Ramos (cell line): Measurements from ENCODE around the gene CMTM3.
"Not testable (repeated sequence)": the region's sequence is repeated elsewhere in the genome, so short reads cannot be mapped to it uniquely, and the experiment has no call there.

Experiments used
- in situ Hi-C: fragments of 300-500 bp; cut with MboI; formaldehyde crosslinking; loops from one replicate; pipeline ENCODE4 v1.14.3; 2022; ENCODE audit warnings: low sequenced_read_pairs; ENCODE audit not compliant: unreplicated experiment

CMTM3 gene

GRCh38 chr16:66605979-66606751, 1.7 kb downstream of the CMTM3 start:
- in situ Hi-C loops: loop anchor here (10.0 kb wide), 1 partner anchor 259 kb away; no protein-coding TSS in a partner anchor

GRCh38 chr16:66608241-66609138, 4.0 kb downstream of the CMTM3 start:
- in situ Hi-C loops: loop anchor here (10.0 kb wide), 1 partner anchor 256 kb away; no protein-coding TSS in a partner anchor

- in situ Hi-C loops: loop anchor here (10.0 kb wide), 1 partner anchor 256 kb away; no protein-coding TSS in a partner anchor
Measured at GRCh38 chr16:66609139-66609510, 4.6 kb downstream of the CMTM3 start.

GRCh38 chr16:66610111-66610820, 5.8 kb downstream of the CMTM3 start:
- in situ Hi-C loops: no loop called here

GRCh38 chr16:66611911-66612310, 7.4 kb downstream of the CMTM3 start:
- in situ Hi-C loops: not testable (repeated sequence)

GRCh38 chr16:66612422-66612821, 7.9 kb downstream of the CMTM3 start:
- in situ Hi-C loops: no loop called here

GRCh38 chr16:66614161-66614802, 9.8 kb downstream of the CMTM3 start:
- in situ Hi-C loops: no loop called here

GRCh38 chr16:66616169-66616568, 11.7 kb downstream of the CMTM3 start:
- in situ Hi-C loops: no loop called here

GRCh38 chr16:66616592-66616991, 12.1 kb downstream of the CMTM3 start:
- in situ Hi-C loops: no loop called here

- in situ Hi-C loops: no loop called here
Measured at GRCh38 chr16:66617010-66617434, 12.5 kb downstream of the CMTM3 start.

- in situ Hi-C loops: no loop called here
Measured at GRCh38 chr16:66617728-66618127, 13.2 kb downstream of the CMTM3 start.

- in situ Hi-C loops: no loop called here
Measured at GRCh38 chr16:66618588-66619375, 14.3 kb downstream of the CMTM3 start.

GRCh38 chr16:66619534-66620428, 15.3 kb downstream of the CMTM3 start:
- in situ Hi-C loops: no loop called here

GRCh38 chr16:66620429-66620795, 15.9 kb downstream of the CMTM3 start:
- in situ Hi-C loops: no loop called here

GRCh38 chr16:66621973-66622372, 17.5 kb downstream of the CMTM3 start:
- in situ Hi-C loops: no loop called here

GRCh38 chr16:66622863-66623262, 18.4 kb downstream of the CMTM3 start:
- in situ Hi-C loops: no loop called here

- in situ Hi-C loops: no loop called here
Measured at GRCh38 chr16:66623755-66624154, 19.3 kb downstream of the CMTM3 start.

GRCh38 chr16:66627611-66628378, 23.3 kb downstream of the CMTM3 start:
- in situ Hi-C loops: not testable (repeated sequence)
